Prostate gland (tissue), 2 donors: ENCODE measurements around the gene IQCC. TPM values are rescaled to one million over a fixed set of nuclear protein-coding genes. Genes with fewer than 3 reads are reported as not detected.

ENCODE experiments used
- DNase-seq: peaks from one replicate; pipeline ENCODE4 v3.0.0-alpha.2; 2019; ENCODE audit warnings: low spot score
- H3K27ac ChIP-seq, 2 donors: fragments of 200-600 bp; sonication (generic); 2 replicates each; pipeline ENCODE4 v1.5.1; 2017 to 2019
- H3K27me3 ChIP-seq: fragments of 200-600 bp; sonication (generic); replicated peaks from 2 replicates; pipeline ENCODE4 v1.5.1; 2019; ENCODE audit not compliant: insufficient read depth
- H3K36me3 ChIP-seq, 2 donors: fragments of 200-600 bp; sonication (generic); 1 replicate in 1 of 2; 2 replicates in 1 of 2; pipeline versions ENCODE4 v1.5.1 to v1.8.1; 2017 to 2019
- H3K4me1 ChIP-seq: fragments of 200-600 bp; sonication (generic); replicated peaks from 2 replicates; pipeline ENCODE4 v1.5.1; 2019
- H3K4me3 ChIP-seq, 2 donors: fragments of 200-600 bp; sonication (generic); 2 replicates each; pipeline ENCODE4 v1.5.1; 2017 to 2019
- H3K9me3 ChIP-seq: fragments of 200-600 bp; sonication (generic); 2 replicates; pipeline ENCODE4 v1.5.1; 2017
- CTCF ChIP-seq, 4 experiments: fragments of 200-600 bp in 2 of 4; fragments of 450-650 bp in 2 of 4; sonication (generic) in 2 of 4; IDR thresholded peaks; 1 replicate in 3 of 4; 2 replicates in 1 of 4; pipeline ENCODE4 v1.5.1; 2016 to 2019; ENCODE audit warnings: antibody characterized with exemption in 4 of 4, mild to moderate bottlenecking in 2 of 4, moderate library complexity in 2 of 4
- POLR2A ChIP-seq: fragments of 450-650 bp; IDR thresholded peaks from one replicate; pipeline ENCODE4 v1.6.1; 2016; ENCODE audit warnings: antibody characterized with exemption, mild to moderate bottlenecking
- POLR2AphosphoS5 ChIP-seq: sonication (generic); formaldehyde crosslinking; IDR thresholded peaks from one replicate; pipeline ENCODE4 v1.6.1; 2017; ENCODE audit warnings: antibody characterized with exemption
- WGBS: methylation state at CpG from one replicate; pipeline ENCODE4 v1.1.5; 2018; 5-methylcytosine and 5-hydroxymethylcytosine counted together
- intact Hi-C: fragments of 100-400 bp; cut with DNase I; formaldehyde crosslinking; loops from one replicate; pipeline ENCODE4 v1.14.2; 2022
- total RNA-seq, 2 donors: library from RNA; depleted of rRNA; stranded (reverse); fragments of >200 nt; gene quantifications; one replicate each; pipeline ENCODE4 v1.1.0, GENCODE V29; 2016

Gene IQCC
- total RNA-seq, 2 donors from 2014 or later = 5.2 to 5.6 TPM

- Histone ChIP-seq H3K27me3 (no peaks in the 10 kb centered on the region), H3K36me3 (no peaks in the 10 kb centered on the region), H3K4me1 (no peaks in the 10 kb centered on the region), H3K4me3 (no peak overlapping the region), H3K27ac (peak overlapping the region in 1 of 2 donors; percentile 81), H3K9me3 (no peaks in the 10 kb centered on the region)
- no peak for TF ChIP-seq CTCF (IDR thresholded peaks at IDR 0.05)
- no peak for TF ChIP-seq POLR2AphosphoS5
- TF ChIP-seq POLR2A = no peak
- 30% methylated on average over 4 of the region's 4 CpGs for WGBS
- DNase-seq = no peak
- intact Hi-C loops = no loop called here
Observed at GRCh38 chr1:32239337-32239736, 33.9 kb downstream of the IQCC start.

GRCh38 chr1:32239790-32240139 is 34.3 kb downstream of the IQCC start:
- 39% methylated on average over 20 of the region's 20 CpGs for WGBS

GRCh38 chr1:32240140-32240951 is 34.9 kb downstream of the IQCC start:
- no peaks in the 10 kb centered on the region for H3K9me3 ChIP-seq
- H3K4me1 ChIP-seq = no peaks in the 10 kb centered on the region
- TF ChIP-seq POLR2A (peak; percentile 90), POLR2AphosphoS5 (peak; percentile 81), CTCF (IDR thresholded peaks at IDR 0.05) (peak in 2 of 4 experiments; percentile 28 to 50)
- H3K27me3 ChIP-seq = no peaks in the 10 kb centered on the region
- WGBS = 2% methylated on average over 57 of the region's 62 CpGs
- H3K27ac ChIP-seq = peak overlapping the region; percentile 76 to 81
- peak; percentile 76 for DNase-seq
- intact Hi-C loops = loop anchor here (5.0 kb wide), 2 partner anchors 58 to 112 kb away; no protein-coding TSS in a partner anchor
- no peaks in the 10 kb centered on the region for H3K36me3 ChIP-seq
- peak overlapping the region; percentile 36 to 52 for H3K4me3 ChIP-seq

More at GRCh38 chr1:32239790-32240139, 34.3 kb downstream of the IQCC start:
- H3K9me3 ChIP-seq = no peaks in the 10 kb centered on the region
- peak overlapping the region; percentile 36 to 52 for H3K4me3 ChIP-seq
- intact Hi-C loops = loop anchor here (5.0 kb wide), 2 partner anchors 57 to 113 kb away; no protein-coding TSS in a partner anchor
- DNase-seq = no peak
- no peaks in the 10 kb centered on the region for H3K4me1 ChIP-seq
- H3K27ac ChIP-seq = peak overlapping the region; percentile 76 to 81
- no peaks in the 10 kb centered on the region for H3K36me3 ChIP-seq
- no peaks in the 10 kb centered on the region for H3K27me3 ChIP-seq
- TF ChIP-seq CTCF (IDR thresholded peaks at IDR 0.05) (no peak), POLR2A (no peak)

GRCh38 chr1:32241001-32241763 is 35.7 kb downstream of the IQCC start:
- TF ChIP-seq POLR2AphosphoS5 (no peak), CTCF (IDR thresholded peaks at IDR 0.05) (peak in 1 of 4 experiments; percentile 21), POLR2A (peak; percentile 39)
- Histone ChIP-seq H3K27me3 (no peaks in the 10 kb centered on the region), H3K4me3 (peak overlapping the region; percentile 36 to 52), H3K9me3 (no peaks in the 10 kb centered on the region), H3K36me3 (no peaks in the 10 kb centered on the region), H3K4me1 (no peaks in the 10 kb centered on the region), H3K27ac (peak overlapping the region; percentile 76 to 81)
- 2% methylated on average over 38 of the region's 55 CpGs for WGBS
- intact Hi-C loops = loop anchor here (5.0 kb wide), 2 partner anchors 59 to 111 kb away; no protein-coding TSS in a partner anchor
- peak; percentile 41 for DNase-seq
